K562 (cell line): ENCODE results near the gene EXOC3. TPM values are rescaled to one million over a fixed set of nuclear protein-coding genes. Genes with fewer than 3 reads are reported as not detected.

ENCODE experiments used
- CAMTA2 ChIP-seq: fragments of 250-450 bp; sonication (Bioruptor Pico); conservative IDR thresholded peaks from 2 replicates; pipeline ENCODE4 v1.5.1; 2022
- CHD1 ChIP-seq: fragments of 200-600 bp; sonication (generic); IDR thresholded peaks from one replicate; pipeline ENCODE4 v1.6.1; 2012; ENCODE audit warnings: mild to moderate bottlenecking, moderate library complexity, low read length, inconsistent platforms
- CREM ChIP-seq: IDR thresholded peaks from 2 replicates; pipeline ENCODE4 v1.6.1; 2014; ENCODE audit warnings: antibody characterized with exemption, low read depth
- ETV1 ChIP-seq: fragments of 450-650 bp; conservative IDR thresholded peaks from 2 replicates; pipeline ENCODE4 v1.6.1; 2016; ENCODE audit warnings: missing genetic modification characterization, control low read depth, low read depth, missing compliant biosample characterization
- FIP1L1 ChIP-seq: fragments of 200-400 bp; formaldehyde crosslinking; IDR thresholded peaks from 2 replicates; pipeline ENCODE4 v1.6.1; 2018; ENCODE audit warnings: mild to moderate bottlenecking, low read depth, low read length; ENCODE audit not compliant: poor library complexity, severe bottlenecking
- GTF2B ChIP-seq: IDR thresholded peaks from 2 replicates; pipeline ENCODE4 v1.6.1; 2011; ENCODE audit not compliant: insufficient read length; ENCODE audit errors: extremely low read depth
- KAT2B ChIP-seq: IDR thresholded peaks from one replicate; pipeline ENCODE4 v1.6.1; 2012; ENCODE audit warnings: low read depth, mild to moderate bottlenecking, control low read depth, inconsistent platforms, low read length, moderate library complexity
- KDM5B ChIP-seq: fragments of 200-600 bp; sonication (generic); IDR thresholded peaks from 2 replicates; pipeline ENCODE4 v1.6.1; 2012; ENCODE audit warnings: low read depth, mild to moderate bottlenecking, moderate library complexity, low read length, control low read depth, inconsistent platforms; ENCODE audit not compliant: insufficient replicate concordance
- KLF13 ChIP-seq: fragments of 450-650 bp; IDR thresholded peaks from 2 replicates; pipeline ENCODE4 v1.6.1; 2016; ENCODE audit warnings: missing genetic modification characterization, low read depth, mild to moderate bottlenecking, missing compliant biosample characterization, moderate library complexity, borderline replicate concordance
- MLX ChIP-seq, 2 experiments: fragments of 450-650 bp in 1 of 2; sonication (generic) in 1 of 2; formaldehyde crosslinking; conservative IDR thresholded peaks; 2 replicates each; pipeline versions ENCODE4 v1.4.0 to v1.8.1; 2020 to 2022; ENCODE audit warnings: mild to moderate bottlenecking in 1 of 2, missing genetic modification reagents in 1 of 2
- NONO ChIP-seq, 2 experiments: fragments of 200-400 bp in 1 of 2; fragments of 450-650 bp in 1 of 2; formaldehyde crosslinking in 1 of 2; IDR thresholded peaks; 2 replicates each; pipeline ENCODE4 v1.6.1; 2017; ENCODE audit warnings: low read depth in 2 of 2, mild to moderate bottlenecking in 2 of 2, moderate library complexity in 2 of 2, low read length in 1 of 2
- POU5F1 ChIP-seq: fragments of 150-350 bp; IDR thresholded peaks from 2 replicates; pipeline ENCODE4 v1.6.1; 2014; ENCODE audit warnings: borderline replicate concordance, low read length, low read depth, mild to moderate bottlenecking; ENCODE audit not compliant: partially characterized antibody
- SAP30 ChIP-seq: fragments of 200-600 bp; sonication (generic); IDR thresholded peaks from 2 replicates; pipeline ENCODE4 v1.6.1; 2012; ENCODE audit warnings: borderline replicate concordance, low read depth, mild to moderate bottlenecking, moderate library complexity, low read length, control low read depth, inconsistent platforms; ENCODE audit not compliant: insufficient read depth, poor library complexity, severe bottlenecking
- SMAD4 ChIP-seq: fragments of 250-450 bp; sonication (Bioruptor Pico); conservative IDR thresholded peaks from 2 replicates; pipeline ENCODE4 v1.8.0; 2021; ENCODE audit warnings: inconsistent platforms, mild to moderate bottlenecking, moderate library complexity
- SRSF7 ChIP-seq: fragments of 200-400 bp; formaldehyde crosslinking; optimal IDR thresholded peaks from 2 replicates; pipeline ENCODE3; 2017; ENCODE audit warnings: mild to moderate bottlenecking, low read depth, low read length
- TEAD1 ChIP-seq, 2 experiments: fragments of 450-650 bp in 1 of 2; sonication (generic) in 1 of 2; formaldehyde crosslinking; IDR thresholded peaks; 2 replicates each; pipeline versions ENCODE4 v1.4.0 to v1.8.0; 2020 to 2022; ENCODE audit warnings: mild to moderate bottlenecking in 2 of 2, missing genetic modification reagents in 1 of 2
- THRAP3 ChIP-seq: fragments of 450-650 bp; IDR thresholded peaks from 2 replicates; pipeline ENCODE4 v1.6.1; 2016; ENCODE audit warnings: mild to moderate bottlenecking, inconsistent platforms, borderline replicate concordance
- ZBTB49 ChIP-seq: sonication (generic); formaldehyde crosslinking; IDR thresholded peaks from 2 replicates; pipeline ENCODE4 v1.8.0; 2022; ENCODE audit warnings: missing genetic modification reagents, mild to moderate bottlenecking, borderline replicate concordance
- ZNF232 ChIP-seq: sonication (generic); formaldehyde crosslinking; IDR thresholded peaks from 2 replicates; pipeline ENCODE4 v1.8.0; 2022; ENCODE audit warnings: mild to moderate bottlenecking, missing genetic modification reagents
- ZNF324 ChIP-seq: fragments of 250-450 bp; sonication (Bioruptor Pico); IDR thresholded peaks from 2 replicates; pipeline ENCODE4 v1.4.0; 2020; ENCODE audit warnings: mild to moderate bottlenecking
- ZNF444 ChIP-seq: fragments of 250-450 bp; sonication (Bioruptor Pico); IDR thresholded peaks from 2 replicates; pipeline ENCODE4 v1.4.0; 2020; ENCODE audit warnings: mild to moderate bottlenecking, moderate library complexity
- ZNF717 ChIP-seq: fragments of 250-450 bp; sonication (Bioruptor Pico); IDR thresholded peaks from 2 replicates; pipeline ENCODE4 v1.5.0; 2021
- ZNF76 ChIP-seq: fragments of 250-450 bp; sonication (Bioruptor Pico); IDR thresholded peaks from 2 replicates; pipeline ENCODE4 v1.4.0; 2020; ENCODE audit warnings: mild to moderate bottlenecking, moderate library complexity, borderline replicate concordance
- ZNF77 ChIP-seq: fragments of 250-450 bp; sonication (Bioruptor Pico); IDR thresholded peaks from 2 replicates; pipeline ENCODE4 v1.5.0; 2020
- polyA plus RNA-seq, 8 experiments: library from polyadenylated mRNA; depleted of rRNA in 4 of 8; stranded (reverse) in 5 of 8; unstranded in 3 of 8; fragments of >200 nt; fragmentation: Nextera tagmentation in 2 of 8; fragmentation: Illumina TruSeq in 1 of 8; extraction: Ambion mirVana in 2 of 8; extraction: Trizol in 1 of 8; gene quantifications; 2 replicates each; pipeline versions ENCODE4 v1.2.1 to v1.2.3, GENCODE V29; 2011 to 2014; ENCODE audit warnings: inconsistent platforms in 1 of 8, missing spikeins in 1 of 8
- total RNA-seq, 7 experiments: library from RNA; depleted of rRNA in 6 of 7; stranded (reverse); fragments of >200 nt in 6 of 7; fragmentation: Illumina TruSeq in 2 of 7; extraction: Trizol in 2 of 7; gene quantifications; 2 replicates each; pipeline versions ENCODE4 v1.2.1 to v1.2.3, GENCODE V29; 2011 to 2021; ENCODE audit warnings: low replicate concordance in 1 of 7

EXOC3 gene
- total and polyA plus RNA-seq, 9 of the 15 experiments (the other 6 are each of a cell fraction or from before 2014, with no cell fraction given) = 1.4 to 41.9 (median 22.4) TPM

- no peak for TF ChIP-seq ZBTB49 (CRISPR knock-in tag)
- no peak for TF ChIP-seq ZNF77 (CRISPR knock-in tag)
- TF ChIP-seq ZNF324 (CRISPR knock-in tag) = no peak
- TF ChIP-seq SMAD4 = peak; percentile 91
- TF ChIP-seq SAP30 = peak; percentile 57
- TF ChIP-seq POU5F1 = no peak
- TF ChIP-seq CHD1 = no peak
- peak; percentile 82 to 86 for TF ChIP-seq NONO (IDR thresholded peaks at IDR 0.05; ENCODE audit: low read depth in 2 of 2, low read length in 1 of 2)
- no peak for TF ChIP-seq KAT2B
- TF ChIP-seq ZNF76 (CRISPR knock-in tag) = 0 out of 2 replicates have a peak, but pooled peaks have one; percentile 17
- TF ChIP-seq KDM5B = peak; percentile 81
- TF ChIP-seq ETV1 (tag) = no peak
- no peak for TF ChIP-seq ZNF717 (CRISPR knock-in tag)
- TF ChIP-seq FIP1L1 = peak; percentile 55
- peak; percentile 70 for TF ChIP-seq CREM
- TF ChIP-seq GTF2B = no peak
- peak in 1 of 2 experiments; percentile 90; a peak in 1 of 4 replicates for TF ChIP-seq MLX (CRISPR knock-in tag; conservative IDR thresholded peaks at IDR 0.05)
- TF ChIP-seq ZNF232 (CRISPR knock-in tag) = no peak
- TF ChIP-seq ZNF444 = no peak
- no peak for TF ChIP-seq THRAP3
- no peak; a peak in 1 of 4 replicates for TF ChIP-seq TEAD1 (CRISPR knock-in tag; IDR thresholded peaks at IDR 0.05)
- TF ChIP-seq SRSF7 = no peak
- no peak for TF ChIP-seq CAMTA2 (CRISPR knock-in tag)
- peak; percentile 74; the same call in 1 of the 2 replicates for TF ChIP-seq KLF13
These were observed 29.9 kb downstream of the EXOC3 start (continued) for GRCh38 chr5:472656-473550.
